H1 (cell line): ENCODE measurements around the gene PHF13. TPM values are rescaled to one million over a fixed set of nuclear protein-coding genes. Genes with fewer than 3 reads are reported as not detected.

ENCODE experiments used
- CTCF ChIP-seq, 3 experiments: IDR thresholded peaks; 1 replicate in 2 of 3; 2 replicates in 1 of 3; pipeline versions ENCODE4 v1.5.1 to v1.6.1; 2011; ENCODE audit warnings: low read length in 3 of 3, mild to moderate bottlenecking in 3 of 3, inconsistent platforms in 2 of 3, low read depth in 1 of 3, moderate library complexity in 1 of 3; ENCODE audit not compliant: insufficient read depth in 1 of 3; ENCODE audit errors: control extremely low read depth in 1 of 3
- SRF ChIP-seq: IDR thresholded peaks from 2 replicates; pipeline ENCODE4 v1.6.1; 2011; ENCODE audit warnings: mild to moderate bottlenecking, low read depth, low read length, moderate library complexity
- polyA plus RNA-seq, 7 experiments: library from polyadenylated mRNA; depleted of rRNA in 3 of 7; stranded (reverse) in 5 of 7; unstranded in 2 of 7; fragments of >200 nt in 5 of 7; fragments of 200-250 nt in 2 of 7; gene quantifications; 1 replicate in 5 of 7; 2 replicates in 1 of 7; 4 replicates in 1 of 7; pipeline versions ENCODE4 v1.2.1 to v1.2.3, GENCODE V29; 2011 to 2013; ENCODE audit warnings: missing spikeins in 2 of 7, mixed read lengths in 2 of 7
- total RNA-seq: library from RNA; stranded (reverse); fragmentation: NEBNext Ultra II Directional; extraction: Animal tissue kit (Norgen Biotek cat#: 25700); gene quantifications from 2 replicates; pipeline ENCODE4 v1.2.1, GENCODE V29; 2021

PHF13 gene
- total and polyA plus RNA-seq, 2 of the 8 experiments (the other 6 are each of a cell fraction or from before 2014, with no cell fraction given) = 11.7 to 39.6 TPM

- TF ChIP-seq CTCF (IDR thresholded peaks at IDR 0.05; ENCODE audit: control extremely low read depth in 1 of 3, insufficient read depth in 1 of 3, low read depth in 1 of 3, low read length in 3 of 3) (no peak), SRF (no peak)
These were observed 16.4 kb upstream of the PHF13 start (continued) for GRCh38 chr1:6596886-6597776.
